Inflammatory macrophage (primary cell): ENCODE data around the gene OPRL1.

Experiments
- DNase-seq, 2 donors: peaks; one replicate each; pipeline ENCODE4 v3.0.0-alpha.2; 2020 to 2022

The OPRL1 gene

DNA sequence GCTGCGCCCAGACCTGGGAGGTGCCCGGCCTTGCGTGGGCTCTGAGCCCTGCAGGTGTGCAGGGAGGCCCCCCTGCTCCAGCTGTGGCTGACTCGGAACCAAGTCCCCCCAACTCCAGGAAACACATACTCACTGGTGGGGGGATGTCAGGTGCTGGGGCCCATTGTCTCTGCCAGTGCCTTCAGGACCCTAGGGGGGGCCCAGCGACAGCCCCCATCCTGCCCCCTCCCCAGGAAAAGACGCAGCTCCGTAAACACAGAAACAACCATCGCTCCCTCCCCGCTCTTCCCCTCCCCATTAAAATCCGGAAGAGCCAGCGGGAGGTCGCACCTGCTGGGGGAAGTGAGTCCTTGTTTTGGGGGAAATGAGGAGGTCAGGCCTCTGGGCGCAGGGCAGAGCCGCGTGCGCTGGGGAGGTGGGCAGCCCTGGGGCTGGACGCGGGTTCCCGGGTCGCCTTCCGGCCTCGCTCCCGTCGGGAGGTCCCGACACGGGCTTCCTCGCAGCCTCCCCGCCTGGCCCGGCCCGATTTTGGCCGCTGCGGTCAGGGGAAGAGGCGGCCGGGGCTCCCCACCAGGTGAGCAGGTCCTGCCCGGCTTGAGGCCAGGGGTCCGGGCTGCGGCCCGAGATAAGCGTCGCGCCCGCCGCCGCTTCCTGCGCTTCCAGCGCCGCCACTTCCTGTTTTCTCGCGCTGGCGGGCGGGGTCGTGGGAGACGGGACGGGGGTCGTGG, 37.7 kb upstream of the OPRL1 start:
- no peak for DNase-seq

DNA sequence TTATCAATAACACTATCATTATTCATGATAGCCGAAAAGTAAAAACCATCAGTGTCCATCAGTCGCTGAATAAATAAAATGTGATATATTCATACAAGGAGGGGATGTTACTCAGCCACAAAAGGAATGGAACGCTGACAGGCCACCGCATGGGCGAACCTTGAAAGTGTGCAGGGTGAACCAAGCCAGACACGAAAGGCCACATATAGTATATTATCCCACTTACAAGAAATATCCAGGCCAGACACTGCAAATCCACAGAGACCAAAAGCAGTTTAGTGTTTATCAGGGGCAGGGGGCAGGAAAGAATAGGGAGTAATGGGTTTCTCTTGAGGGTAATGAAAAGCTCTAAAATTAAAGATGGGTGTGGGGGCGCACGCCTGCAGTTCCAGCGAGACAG, 36.1 kb upstream of the OPRL1 start:
- no peak for DNase-seq

DNA sequence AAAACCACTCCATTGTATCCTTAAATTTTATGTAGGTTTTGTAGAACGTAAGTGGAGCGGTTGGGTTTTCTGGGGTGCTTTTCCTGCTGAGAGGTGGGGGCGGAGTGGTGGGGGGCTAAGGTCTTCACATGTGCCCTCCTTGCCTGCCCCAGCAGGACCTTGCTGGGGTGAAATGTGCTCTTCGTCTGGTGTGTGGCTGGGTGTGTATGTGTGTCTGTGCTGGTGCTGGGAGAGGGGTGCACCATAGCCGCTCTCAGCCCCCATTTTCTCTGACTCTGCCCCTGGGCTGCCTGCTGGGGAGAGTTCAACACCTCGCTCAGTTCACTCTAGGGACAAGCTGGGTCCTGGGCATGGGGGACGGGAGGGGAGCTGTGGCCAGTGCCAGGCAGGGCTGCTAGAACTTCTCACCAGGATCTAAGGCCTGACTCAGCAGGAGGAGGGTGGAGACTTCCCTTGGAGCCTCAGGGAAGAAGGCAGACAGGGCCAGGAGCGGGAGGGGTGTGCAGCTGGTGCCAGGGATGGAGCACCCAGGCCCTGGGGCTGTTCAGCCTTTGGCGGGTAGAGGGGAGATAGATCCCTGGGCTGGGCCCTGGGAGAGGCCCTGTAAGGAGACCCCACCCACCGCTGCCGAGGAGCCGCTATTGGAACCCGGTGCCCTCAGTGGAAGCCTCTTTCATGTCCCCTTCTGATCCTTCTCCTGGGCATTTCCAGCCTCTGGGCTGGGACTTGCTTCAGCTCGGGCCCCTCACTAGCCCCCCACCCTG, 35.2 kb upstream of the OPRL1 start:
- no peak for DNase-seq

DNA sequence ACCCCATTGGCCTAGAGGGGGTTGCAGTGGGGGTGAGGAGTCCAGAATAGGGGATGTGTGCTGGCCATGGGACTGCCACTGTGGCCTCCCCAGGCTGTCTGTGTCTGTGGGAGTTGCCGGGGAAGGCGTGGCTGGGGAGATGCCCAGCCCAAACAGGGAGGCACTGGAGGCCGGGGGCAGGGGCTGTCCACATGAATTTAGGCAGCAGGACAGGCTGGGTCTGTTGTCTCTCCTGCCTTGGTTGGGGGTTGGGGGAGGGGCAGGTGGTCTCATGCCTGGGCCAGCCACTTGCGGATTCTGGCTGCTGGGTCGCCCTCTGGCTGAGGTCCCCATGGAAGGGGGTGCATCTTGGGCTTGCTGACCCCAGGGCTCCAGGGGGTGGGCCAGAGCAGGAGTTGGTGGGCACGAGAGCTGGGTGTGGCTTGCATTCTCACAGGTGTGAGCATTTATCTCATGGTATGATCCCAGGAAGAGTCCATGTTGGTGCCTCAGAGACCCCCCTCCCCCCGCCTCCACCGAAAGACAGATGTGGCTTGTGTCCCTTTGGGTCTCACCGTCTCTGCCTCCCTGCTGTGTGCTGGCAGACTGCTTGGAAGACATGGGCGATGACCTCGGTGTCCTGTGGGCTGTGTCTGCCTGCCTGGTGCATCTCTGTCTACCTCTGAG, 34.4 kb upstream of the OPRL1 start:
- no peak for DNase-seq

DNA sequence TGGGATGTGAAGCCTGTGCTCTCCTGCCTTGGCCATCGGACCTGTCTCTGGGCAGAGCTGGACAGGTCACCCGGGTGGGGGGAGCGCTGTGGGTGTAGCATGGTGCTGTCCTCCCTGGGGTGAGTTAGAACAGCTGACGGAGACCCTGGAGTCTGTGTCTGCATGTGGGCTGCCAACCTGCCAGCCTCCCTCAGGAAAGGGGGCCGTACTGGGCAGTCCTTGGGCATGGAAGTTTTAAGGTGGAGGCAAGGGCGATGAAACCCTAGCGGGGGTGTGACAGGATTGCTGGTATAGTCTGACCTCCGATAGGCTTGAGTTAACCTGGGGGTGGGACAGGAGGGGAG, 32.9 kb upstream of the OPRL1 start:
- no peak for DNase-seq

DNA sequence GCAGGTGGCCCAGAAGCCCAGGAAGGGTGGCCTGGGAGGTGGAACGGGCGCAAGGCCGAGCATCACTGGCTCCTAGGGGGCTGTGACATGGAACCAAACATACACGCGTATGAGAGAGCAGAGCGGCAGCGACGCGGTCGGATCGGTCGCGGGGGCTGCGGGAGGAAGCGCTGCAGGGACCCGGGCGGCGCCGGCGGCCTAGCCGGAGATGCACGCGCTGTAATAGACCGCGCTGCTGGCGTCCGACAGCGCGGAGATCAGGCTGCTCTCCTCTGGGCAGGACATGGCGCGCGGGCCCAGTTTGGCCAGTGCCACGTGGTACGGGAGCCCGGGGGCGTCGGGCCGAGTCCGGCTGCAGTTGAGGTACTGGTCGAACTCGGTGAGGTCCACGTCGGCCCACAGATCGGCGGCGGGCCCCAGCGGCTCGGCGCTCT, 31.9 kb upstream of the OPRL1 start:
- no peak for DNase-seq

DNA sequence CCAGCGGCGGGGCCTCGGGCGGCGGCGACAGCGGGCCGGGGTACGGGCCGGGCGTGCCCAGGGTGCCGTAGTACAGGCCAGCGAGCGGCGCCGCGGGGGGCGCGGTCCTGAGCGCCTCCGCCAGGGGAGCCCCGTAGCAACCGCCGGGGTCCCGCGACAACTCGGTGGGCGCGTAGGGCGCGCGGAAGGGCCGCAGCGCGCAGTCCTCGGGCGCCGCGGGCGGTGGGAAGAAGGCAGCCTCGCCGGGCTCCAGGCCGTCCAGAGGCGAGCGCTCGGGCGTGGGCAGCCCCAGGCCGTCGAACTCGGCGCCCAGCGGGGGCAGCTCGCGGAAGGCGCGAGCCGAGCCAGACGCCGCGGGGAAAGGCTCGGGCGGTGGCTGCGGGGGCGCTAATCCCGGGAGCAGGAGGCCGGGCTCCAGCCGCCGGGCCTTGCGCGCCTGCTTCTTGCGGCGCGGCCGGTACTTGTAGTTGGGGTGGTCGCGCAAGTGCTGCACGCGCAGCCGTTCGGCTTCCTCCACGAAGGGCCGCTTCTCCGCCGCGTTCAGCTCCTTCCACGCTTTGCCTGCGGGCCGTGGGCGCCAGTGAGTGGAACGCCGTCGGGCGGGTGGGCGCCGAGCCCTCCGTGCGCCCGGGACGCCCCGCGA, 31.4 kb upstream of the OPRL1 start:
- DNase-seq, result no peak

DNA sequence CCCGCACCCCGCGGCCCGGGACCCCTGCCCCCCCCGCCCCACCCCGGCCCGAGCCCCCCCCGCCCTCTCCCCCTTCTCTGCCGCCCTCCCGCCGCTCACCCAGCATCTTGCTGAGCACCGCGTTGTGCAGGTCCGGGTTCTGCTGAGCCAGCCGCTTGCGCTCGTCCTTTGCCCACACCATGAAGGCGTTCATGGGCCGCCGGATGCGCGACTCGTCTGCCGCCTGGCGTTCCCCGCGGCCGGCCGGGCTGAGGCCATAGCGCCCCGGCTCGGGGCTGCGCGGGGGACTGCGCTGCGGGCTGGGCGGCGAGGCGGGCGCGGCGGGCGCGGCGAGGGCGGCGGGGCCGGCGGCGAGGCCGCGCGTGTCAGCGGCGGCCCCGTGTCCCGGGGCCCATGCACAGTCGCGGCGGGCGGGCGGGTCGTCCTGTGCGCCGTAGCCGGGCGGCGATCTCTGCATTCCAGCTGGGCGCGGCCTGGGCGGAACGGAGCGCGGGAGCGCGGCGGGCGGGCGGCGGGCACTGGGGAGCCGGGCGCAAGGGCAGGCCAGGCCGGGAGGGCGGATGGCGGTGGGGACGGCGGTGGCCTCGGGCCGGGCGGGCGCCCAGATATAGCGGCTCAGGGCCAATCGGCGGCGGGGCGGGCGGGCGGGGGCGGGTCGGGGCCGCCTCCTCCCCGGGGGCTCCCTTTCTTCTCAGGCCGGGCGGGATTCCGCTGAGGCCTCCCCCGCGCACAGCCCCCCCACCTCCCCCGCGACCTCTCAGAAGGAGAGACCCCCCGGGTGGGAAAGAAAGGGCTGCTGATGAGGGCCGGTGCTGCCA, 30.6 kb upstream of the OPRL1 start, which contains the start of gene SOX18:
SOX18 (minus strand) TSS at position 580 of the 818 bp plus-strand sequence; CDS start at position 457, 123 bp downstream.
- peak in 1 of 2 donors; percentile 42 for DNase-seq

DNA sequence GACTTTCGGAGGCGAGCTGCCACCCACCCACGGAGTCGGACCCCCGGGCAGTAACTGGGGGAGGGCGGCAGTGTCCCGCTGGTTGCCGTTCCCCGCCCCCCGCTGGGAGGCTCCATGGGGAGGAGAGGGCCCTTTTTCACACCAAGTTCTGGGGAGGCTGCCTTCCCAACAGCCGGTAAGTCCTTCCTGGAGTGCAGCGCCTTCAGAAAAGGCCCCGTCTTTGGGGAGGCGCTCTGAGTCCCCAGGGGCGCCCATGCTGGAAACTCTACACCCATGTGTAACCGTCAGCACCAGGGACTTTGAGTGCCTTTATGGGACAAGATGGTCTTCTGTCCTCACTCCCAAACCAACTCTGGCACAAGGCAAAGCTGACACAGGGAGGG, 30.0 kb upstream of the OPRL1 start:
- DNase-seq, result no peak

DNA sequence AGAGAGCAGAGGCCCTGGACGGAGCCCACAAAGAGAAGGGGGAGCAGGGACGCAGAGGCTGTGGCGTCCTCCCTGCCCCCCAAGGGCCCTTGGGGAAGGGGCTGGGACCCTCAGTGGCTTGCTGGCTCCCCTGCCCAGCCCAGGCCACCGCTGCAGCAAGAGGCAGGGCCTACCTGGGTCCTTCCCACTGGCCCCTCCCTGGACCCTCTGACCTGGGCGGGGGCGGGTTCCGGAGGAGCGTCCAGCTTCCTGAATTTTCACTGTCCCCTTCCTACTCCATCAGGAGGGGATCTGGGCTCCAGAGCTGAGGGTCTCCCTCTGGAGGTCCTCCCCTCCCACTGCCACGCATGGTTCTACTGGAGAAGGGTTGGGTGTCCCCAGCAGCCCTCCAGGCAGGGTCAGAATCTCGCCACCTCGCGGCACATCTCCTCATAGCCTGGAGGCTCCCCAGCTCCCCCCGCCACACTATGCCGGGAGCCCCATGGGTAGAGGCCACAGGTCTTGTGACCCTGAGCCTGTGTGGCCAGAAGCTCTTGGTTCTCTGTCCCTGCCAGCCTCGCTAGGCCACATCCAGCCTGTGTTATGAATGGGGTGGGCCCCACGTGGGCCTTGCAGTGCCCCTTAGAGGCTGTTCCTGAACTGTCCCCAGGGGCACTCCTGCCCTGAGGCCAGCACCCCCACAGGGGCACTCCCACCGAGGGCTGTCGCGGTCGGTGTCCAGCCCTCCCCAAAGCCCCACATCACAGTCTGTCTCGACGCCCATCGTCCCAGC, 29.4 kb upstream of the OPRL1 start:
- no peak for DNase-seq

DNA sequence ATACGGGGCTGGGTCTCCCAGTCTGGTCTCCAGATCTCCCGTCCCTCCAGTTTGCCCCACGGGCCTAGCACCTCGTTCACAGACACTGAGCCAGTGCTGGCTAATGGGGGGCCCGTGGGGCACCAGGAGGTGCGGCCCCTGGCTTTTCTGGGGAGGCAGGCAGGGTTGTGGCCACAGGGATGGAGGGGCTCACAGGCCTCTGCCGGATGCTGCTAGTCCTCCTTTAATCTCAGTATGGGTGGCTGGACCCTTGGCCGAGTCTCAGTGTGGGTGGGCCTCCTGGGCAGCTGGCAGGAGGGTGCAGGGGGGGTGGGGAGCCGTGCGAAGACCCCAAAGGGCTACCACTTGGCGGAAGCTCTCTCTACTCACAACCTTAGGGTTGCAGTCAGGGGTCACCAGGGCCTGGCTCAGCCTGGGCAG, 28.8 kb upstream of the OPRL1 start:
- no peak for DNase-seq

DNA sequence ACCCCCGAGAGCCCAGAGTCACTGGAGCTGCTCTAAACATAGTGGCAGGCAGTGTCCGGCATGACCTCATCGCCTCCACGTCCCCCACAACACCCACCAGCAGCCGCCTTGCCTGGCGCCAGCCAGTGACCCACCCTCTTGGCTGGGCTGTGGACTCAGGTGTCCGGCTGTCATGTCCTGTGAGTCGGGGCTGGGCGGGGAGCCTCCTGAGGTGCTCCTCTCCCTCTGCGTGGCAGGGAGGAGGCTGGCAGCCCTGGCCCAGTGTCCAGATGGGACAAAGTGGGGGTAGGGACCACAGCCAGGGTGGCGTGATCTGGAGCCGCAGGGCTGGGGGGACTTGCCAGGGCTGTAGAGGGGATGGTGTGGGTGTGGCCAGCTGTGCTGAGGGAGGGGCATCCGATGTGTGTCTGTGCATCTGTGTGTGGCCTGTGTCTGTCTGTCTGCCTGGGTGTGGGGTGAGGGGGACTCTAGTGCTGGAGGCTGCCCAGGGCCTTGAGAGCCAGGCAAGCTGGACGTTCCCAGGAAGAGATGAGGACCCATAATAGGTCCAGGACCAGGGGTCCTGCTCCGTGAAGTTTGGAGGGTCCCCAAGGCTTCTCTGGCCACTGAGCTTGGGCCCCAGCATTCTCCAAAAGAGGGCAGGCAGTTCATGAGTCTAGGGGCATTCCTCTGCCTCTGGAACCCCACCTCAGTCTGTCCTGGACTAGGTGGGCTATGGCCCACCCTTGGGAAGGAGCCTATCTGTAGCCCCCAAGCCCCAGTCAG, 28.1 kb upstream of the OPRL1 start:
- no peak for DNase-seq

DNA sequence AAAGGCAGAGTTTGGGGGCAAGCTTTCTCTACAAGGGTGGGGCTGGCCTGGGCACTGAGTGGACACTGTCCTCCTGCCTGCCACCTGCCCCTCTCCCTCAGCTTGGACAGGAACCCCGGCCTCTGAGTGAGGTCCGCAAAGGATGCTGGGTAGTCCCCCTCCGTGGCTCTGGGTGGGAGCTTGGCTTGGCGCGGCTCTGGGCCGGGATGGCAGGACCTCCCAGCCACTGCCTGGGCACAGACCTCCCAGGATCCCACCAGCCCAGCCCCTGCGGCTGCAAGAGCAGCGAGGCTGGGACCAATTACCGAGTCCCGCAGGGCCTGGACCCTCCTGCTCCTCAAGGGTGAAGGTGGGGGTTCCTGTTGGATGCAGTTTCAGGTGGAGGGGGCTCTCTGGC, 27.6 kb upstream of the OPRL1 start:
- no peak for DNase-seq

DNA sequence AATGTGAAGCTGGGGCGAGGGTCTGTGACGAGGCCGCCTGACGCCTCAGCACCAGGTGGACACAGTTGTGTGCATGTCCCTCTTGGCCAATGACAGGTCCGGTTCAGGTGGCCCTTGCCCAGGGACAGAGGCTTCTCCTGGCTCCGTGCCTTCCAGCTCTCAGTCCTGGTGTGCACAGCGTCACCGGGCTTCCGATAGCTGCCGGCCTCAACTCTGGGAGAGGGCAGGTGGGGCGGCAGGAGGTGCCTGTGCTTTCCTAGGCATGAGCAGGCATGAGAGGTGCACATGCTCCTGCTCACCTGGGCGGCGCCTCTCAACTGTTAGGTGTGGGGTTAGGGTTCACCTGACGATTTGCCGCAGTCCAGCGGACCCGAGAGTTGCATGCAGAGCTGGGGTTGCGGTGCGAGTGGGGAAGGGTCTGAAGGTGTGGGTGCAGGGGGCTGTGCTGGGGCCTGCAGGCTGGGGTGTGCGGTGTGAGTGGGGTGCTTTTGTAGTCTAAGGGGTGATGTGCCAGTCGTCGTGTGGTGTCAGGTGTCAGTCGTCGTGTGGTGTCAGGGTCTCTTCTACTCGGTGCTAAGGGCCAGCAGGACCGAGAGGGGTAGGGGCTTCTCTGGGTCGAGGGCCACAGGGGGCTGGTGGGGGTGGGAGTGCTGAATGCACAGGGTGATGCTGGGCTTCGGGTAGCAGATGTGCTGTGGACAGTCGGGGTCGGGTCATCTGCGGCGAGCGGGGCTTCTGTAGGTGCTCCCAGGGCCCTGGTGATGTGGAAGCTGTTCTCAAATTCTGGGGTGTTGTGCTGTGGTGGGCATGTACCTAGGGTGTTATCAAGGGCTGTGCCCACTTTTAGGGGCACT, 26.7 kb upstream of the OPRL1 start:
- no peak for DNase-seq

DNA sequence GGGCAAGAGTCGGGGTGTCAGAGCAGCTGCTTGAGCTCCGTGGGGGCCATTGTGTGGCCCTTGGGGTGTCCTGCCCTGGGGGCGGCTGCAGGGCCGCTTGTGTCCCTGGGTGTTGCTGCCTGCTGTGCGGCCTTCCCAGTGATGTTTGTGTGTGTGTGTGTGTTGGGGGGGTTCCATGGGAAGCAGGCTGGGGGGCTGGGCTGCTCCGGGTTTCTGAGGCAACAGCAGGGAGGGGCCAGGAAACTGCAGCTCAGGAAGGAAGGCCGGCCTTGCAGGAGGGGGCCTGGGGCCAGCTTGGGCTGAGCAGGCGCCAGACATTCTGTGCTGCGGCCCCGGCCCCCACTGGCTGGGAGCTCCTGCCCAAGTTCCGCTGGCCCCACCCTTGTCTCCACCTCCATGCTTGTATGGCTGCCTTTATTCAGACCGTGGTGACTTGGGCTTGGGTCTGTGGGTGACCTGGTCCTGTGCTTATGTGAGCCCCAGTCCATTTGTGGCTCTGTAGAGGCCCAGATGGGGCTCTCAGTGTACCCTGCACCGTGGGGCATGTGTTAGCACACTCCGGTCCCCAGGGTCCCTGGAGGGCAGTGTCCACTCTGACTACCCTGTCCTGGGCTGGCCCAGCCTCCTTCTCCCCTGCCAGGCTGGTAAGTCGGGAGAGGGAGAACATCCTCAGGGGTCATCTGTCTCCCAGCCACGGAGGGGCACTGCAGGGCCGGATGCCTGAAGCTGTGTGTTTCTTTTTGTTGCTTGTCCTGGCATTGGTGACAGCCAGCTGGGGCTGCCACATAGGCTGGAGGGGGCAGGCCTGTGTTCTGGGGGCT, 25.8 kb upstream of the OPRL1 start:
- no peak for DNase-seq

DNA sequence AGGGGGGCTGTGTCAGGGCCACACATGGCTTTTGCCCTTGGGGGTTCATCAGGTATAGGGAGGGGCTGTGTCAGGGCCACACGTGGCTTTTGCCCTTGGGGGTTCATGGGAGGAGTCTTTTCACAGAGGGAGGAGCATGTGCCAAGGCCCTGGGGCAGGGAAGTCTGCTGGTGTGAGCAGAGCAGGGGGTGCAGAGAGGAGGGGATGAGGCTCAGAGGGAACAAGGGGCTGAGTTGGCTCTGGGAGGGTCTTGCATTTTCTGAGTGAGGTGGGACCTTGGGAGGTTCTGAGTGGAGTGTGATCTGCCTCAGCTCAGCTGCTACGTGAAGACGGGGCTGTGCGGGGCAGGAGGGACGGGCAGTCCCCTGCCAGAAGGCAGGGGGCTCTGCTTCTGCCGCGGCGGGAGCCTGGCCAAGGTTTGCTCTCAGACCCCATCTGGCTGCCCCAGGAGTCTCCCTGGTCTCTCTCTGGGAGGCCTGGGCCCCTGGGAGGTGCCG, 24.4 kb upstream of the OPRL1 start:
- DNase-seq, result no peak

DNA sequence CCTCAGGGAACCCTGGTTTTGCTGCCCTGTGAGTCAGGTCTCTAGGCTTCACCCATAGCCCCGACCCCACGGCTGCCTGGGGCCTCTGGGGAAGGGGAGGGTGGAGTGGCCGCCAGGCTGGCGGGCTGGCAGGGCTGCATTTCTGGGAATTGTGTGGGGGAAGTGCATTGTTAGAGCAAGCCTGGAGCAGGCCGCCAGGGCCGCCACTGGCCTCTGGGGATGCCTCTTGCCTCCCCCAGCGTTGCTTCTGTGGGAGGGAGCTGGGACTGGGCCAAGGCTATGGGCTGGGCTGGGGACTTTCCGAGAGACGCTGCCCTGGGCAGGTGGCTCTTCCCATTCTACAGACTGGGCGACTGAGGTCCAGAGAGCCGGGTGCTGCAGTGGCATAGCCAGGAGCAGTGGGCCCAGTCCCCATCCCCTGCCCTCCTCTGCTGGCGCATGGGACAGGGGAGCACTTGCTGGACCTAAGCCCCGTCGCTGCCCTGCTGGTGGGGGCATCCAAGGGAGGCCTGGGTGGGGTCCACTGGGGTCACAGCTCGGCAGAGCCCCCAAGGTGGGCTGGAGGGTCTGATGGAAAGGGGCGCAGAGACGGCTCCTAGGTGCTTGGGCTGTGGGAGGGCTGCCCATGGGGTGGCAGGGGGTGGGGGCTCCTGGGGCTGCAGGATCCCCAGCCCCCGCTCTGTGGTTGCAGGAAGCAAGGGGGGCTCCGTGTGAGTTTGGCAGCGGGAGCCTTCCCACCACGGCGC, 23.8 kb upstream of the OPRL1 start:
- no peak for DNase-seq

DNA sequence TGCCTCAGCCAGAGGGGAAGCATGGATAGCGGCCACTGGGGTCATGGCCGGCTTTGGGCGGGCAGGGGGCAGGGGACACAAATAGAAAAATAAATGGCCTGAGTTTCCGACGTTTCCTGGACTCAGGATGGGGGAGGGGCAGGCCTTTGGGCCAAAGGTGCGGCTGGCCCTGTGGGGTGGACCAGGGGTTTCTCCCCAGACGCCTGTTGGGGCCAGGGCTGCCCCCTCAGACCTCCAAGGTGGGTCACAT, 23.3 kb upstream of the OPRL1 start:
- no peak for DNase-seq
